Activated T-helper 17 cell treated with anti-CD3 and anti-CD28 coated beads, Interleukin-2, amount 50 U/mL, for 72 hours (primary cell): Measurements from ENCODE around the gene RNF166. TPM values are rescaled to one million over a fixed set of nuclear protein-coding genes. Genes with fewer than 3 reads are reported as not detected.
A peak's percentile ranks its signal among the peaks of the same experiment; 100 is the strongest.

ENCODE experiments used
- ATAC-seq: fragments of 150-1000 bp; cut with Tn5 transposase; replicated peaks from 2 replicates; pipeline ENCODE4 v1.10.0; 2021; ENCODE audit warnings: mild to moderate bottlenecking, moderate library complexity
- H3K27ac Mint-ChIP-seq: one replicate; pipeline ENCODE4 v1.8.0; 2022; ENCODE audit warnings: mixed read lengths
- H3K27me3 Mint-ChIP-seq: one replicate; pipeline ENCODE4 v1.8.0; 2022; ENCODE audit warnings: mixed read lengths
- H3K36me3 Mint-ChIP-seq: one replicate; pipeline ENCODE4 v1.8.0; 2022; ENCODE audit warnings: low read depth, mild to moderate bottlenecking, mixed read lengths
- H3K4me1 Mint-ChIP-seq: one replicate; pipeline ENCODE4 v1.8.0; 2022; ENCODE audit warnings: mixed read lengths
- H3K4me3 Mint-ChIP-seq: one replicate; pipeline ENCODE4 v1.8.0; 2022; ENCODE audit warnings: mild to moderate bottlenecking, mixed read lengths
- H3K9me3 Mint-ChIP-seq: one replicate; pipeline ENCODE4 v1.8.0; 2022; ENCODE audit warnings: mixed read lengths
- total RNA-seq, 2 donors: library from RNA; stranded (reverse); gene quantifications; one replicate each; pipeline ENCODE4 v1.2.3, GENCODE V29; 2022

Gene RNF166
- total RNA-seq, 2 donors from 2014 or later: 57.1 to 119 TPM

DNA sequence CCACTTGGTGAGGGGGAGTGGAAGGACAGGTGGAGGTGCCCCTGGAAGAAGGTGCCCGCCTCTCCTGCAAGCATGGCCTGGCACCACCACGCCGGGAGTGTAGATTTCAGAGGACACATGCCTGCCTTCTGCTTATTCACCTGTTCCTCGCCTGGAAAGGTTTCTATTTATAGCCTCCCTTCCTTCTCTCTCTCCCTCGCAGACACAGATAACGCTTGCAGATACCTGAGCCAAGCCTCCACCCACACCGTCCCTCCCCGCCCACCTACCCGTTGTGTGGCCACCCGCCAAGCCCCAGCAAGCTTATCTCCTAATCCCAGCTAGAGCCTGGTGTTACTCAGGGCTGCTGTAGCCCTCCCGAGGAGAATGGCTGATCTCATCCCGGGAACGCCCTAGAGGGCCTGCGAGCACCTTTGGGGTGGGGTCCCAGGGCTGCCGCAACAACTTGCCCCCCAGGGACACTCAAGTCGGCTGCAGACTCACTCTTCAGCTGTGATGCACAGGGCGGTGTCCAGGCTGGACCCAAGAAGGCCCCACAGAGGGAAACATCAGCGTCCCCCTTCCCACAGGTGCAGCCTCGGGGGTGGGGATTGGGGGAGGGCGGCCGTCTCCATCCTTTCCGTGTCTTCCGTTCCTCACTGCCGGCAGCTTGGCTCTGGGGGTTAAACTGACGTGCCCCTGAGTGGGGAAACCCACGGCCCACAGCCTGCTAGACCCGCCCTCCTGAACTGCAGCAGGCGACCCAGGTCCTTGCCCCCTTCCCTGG is 18.0 kb downstream of the RNF166 start:
- Mint-ChIP-seq H3K4me3 (no peak overlapping the region), H3K36me3 (no peaks in the 10 kb centered on the region), H3K27ac (no peak overlapping the region), H3K27me3 (no peaks in the 10 kb centered on the region), H3K4me1 (peaks cover 14% of the 10 kb centered on the region), H3K9me3 (no peaks in the 10 kb centered on the region)
- ATAC-seq: no peak

DNA sequence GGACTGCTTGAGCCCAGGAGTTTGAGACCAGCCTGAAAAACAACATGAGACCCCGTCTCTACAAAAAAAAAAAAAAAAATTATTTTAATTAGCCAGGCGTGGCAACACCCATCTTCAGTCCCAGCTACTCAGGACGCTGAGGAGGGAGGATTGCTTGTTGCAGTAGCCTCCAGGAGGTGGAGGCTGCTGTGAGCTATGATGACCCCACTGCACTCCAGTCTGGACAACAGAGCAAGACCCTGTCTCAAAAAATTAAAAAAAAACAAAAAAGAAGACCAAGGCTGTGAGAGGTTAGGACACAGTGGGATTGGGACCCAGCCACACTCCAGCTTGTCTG is 18.6 kb downstream of the RNF166 start:
- ATAC-seq: no peak
- H3K9me3 Mint-ChIP-seq: no peaks in the 10 kb centered on the region
- no peaks in the 10 kb centered on the region for H3K27me3 Mint-ChIP-seq
- no peak overlapping the region for H3K27ac Mint-ChIP-seq
- no peaks in the 10 kb centered on the region for H3K36me3 Mint-ChIP-seq
- H3K4me1 Mint-ChIP-seq: peaks cover 14% of the 10 kb centered on the region
- no peak overlapping the region for H3K4me3 Mint-ChIP-seq

DNA sequence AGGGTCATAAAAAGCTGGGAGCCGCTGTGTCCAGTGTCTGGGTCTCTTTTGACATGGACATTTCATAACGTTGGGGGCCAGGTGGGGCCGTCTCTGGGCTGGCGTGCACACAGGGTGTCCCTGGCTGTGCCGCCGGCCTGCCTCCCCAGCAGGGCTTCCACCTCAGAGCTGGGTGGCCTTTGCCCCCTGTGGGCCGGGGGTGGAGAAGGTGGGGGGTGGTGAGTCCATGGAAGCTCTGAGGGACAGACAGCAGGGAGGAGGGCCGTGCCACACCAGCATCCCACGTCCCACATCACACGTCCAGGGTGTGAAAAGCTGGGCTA is 19.0 kb downstream of the RNF166 start:
- Mint-ChIP-seq H3K36me3 (no peaks in the 10 kb centered on the region), H3K27ac (no peak overlapping the region), H3K4me3 (no peak overlapping the region), H3K9me3 (no peaks in the 10 kb centered on the region), H3K27me3 (no peaks in the 10 kb centered on the region), H3K4me1 (peaks cover 18% of the 10 kb centered on the region)
- ATAC-seq: no peak

DNA sequence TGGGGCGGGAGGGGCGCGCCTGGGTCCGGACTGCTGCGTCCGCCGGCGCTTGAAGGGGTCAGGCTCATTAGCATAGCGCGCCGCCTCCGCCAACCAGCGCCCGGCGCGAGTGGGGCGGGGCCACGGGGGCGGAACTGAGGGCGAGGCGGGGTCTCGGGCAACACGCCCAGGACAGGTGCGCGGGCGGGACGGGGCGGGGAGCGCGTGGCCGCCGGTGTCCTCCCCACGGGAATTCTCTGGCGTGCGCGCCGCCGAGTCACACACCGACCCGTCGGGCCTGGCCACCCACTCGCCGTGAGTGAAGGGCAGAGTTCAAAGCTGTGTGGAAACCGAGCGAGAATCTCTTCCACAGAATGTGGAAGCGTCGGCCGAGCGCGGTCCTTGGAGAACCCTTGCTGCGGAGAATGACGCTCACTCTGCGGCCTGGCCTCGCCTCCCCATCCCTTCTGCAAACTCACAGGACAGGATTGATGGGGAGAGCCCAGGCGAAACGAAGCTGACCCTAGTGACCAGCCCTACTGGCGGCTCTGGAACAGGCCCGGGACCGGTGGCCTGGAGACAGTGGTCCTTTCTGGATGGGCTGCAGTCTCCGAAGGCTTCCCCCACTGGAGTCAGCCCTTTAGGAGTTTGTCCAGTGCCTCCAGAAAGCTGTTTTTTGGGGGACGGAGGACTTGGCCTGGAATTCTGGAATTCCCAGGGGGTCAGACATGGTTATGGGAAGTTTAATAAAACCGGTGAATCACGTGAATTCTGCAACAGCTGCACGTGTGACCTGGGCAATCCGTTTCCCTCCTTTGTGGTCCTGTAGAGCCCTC is 19.6 kb downstream of the RNF166 start, which contains the start of gene SNAI3:
TSS of gene SNAI3 (minus strand) at position 69 of the 815 bp plus-strand sequence. CDS start 101 bp downstream, outside the sequence.
- Mint-ChIP-seq H3K9me3 (no peaks in the 10 kb centered on the region), H3K4me1 (peaks cover 20% of the 10 kb centered on the region), H3K27ac (no peak within 1 kb of the TSS), H3K4me3 (peak within 1 kb of the TSS; percentile 72), H3K27me3 (no peaks in the 10 kb centered on the region), H3K36me3 (no peaks in the 10 kb centered on the region)
- ATAC-seq: peak; percentile 89

DNA sequence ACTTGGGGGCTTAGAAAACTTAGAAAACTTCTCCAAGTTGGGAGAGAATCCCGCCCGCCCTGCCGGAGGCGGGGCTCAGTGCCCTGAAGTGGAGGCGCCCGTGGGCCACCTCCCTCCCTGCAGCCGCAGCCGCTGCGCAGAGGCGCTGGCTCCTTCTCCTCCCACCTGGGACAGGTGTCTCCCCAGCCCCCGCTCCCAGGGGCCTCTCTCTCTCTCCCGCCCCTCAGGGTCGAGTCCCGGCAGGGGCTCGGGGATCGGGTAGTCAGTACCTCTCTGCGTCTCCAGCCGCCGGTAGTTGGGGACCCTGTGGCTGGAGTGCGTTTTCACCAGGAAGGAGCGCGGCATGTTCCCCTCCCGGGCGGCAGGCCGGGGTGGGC is 20.2 kb downstream of the RNF166 start:
- ATAC-seq: peak; percentile 49
- Mint-ChIP-seq H3K27ac (no peak overlapping the region), H3K27me3 (no peaks in the 10 kb centered on the region), H3K4me3 (peak overlapping the region; percentile 72), H3K4me1 (peaks cover 21% of the 10 kb centered on the region), H3K36me3 (peaks cover under 1% of the 10 kb centered on the region), H3K9me3 (no peaks in the 10 kb centered on the region)

DNA sequence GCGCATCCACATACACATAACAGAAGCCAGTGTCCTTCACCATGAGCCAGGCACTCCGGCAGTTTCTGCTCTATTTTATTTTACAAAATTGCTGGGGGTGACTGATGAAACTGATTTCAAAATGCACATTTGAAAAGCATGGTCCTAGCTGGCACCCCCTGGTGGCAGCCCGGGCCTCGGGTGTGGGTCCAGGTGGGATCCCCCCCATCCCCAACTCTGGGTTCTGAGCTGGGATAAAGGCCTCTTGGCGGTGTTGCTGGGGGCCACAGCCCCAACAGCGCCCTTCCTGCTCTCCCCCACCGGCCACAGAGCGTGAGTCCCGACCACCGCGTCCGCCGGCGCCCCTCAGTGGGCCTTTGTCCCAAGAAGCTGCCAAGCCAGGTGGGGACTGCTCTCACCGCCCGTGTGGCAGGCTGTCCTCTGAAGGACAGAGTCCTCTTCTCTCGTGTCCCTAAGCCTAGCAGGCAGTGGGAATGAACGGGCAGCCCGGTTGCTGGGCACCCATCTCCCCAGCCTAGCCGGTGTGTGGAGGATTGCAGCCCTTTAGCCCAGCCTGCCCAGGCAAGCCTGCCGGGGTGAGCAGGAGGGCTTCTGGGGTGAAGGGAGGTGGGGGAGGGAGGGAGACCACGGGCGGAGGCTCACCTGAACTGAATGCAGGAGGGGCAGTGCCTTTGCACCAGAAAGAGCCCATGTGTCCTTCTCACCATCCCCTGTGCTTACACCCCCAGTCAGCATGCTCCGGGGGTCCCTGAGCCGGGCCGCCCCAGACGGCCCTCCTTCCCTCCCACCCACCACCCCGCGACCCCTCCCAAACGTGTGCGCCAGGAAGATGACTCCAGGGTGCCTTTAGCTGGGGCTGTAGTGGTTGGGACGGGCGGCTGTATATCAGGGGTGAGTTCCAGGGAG is 20.8 kb downstream of the RNF166 start:
- Mint-ChIP-seq H3K9me3 (no peaks in the 10 kb centered on the region), H3K36me3 (peaks cover 5% of the 10 kb centered on the region), H3K27ac (no peak overlapping the region), H3K4me1 (peaks cover 18% of the 10 kb centered on the region), H3K27me3 (no peaks in the 10 kb centered on the region), H3K4me3 (peak overlapping the region; percentile 72)
- ATAC-seq: peak; percentile 12

DNA sequence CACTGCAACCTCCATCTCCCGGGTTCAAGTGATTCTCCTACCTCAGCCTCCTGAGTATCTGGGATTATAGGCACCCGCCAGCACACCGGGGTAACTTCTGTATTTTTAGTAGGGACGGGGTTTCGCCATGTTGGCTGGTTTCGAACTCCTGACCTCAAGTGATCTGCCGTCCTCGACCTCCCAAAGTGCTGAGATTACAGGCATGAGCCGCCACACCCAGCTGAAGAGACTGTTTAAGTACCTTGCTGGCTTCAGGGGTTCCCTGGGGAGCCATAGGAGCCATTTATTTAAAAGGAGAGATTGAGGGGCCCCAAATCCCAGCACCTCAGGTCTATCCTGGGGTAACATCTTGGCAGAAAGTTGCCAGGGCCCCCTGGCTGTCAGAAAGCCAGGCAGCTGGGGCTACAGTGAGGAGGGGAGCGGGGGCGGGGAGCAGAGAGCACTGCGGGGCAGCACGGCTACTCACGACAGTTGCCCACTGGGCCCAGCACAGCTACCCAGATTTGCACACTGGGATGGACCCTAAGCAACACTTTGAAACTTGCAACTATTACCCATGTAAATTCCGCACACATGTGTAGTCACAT is 21.5 kb downstream of the RNF166 start:
- Mint-ChIP-seq H3K4me3 (peak overlapping the region; percentile 72), H3K9me3 (no peaks in the 10 kb centered on the region), H3K36me3 (peaks cover 11% of the 10 kb centered on the region), H3K27ac (no peak overlapping the region), H3K4me1 (peaks cover 17% of the 10 kb centered on the region), H3K27me3 (no peaks in the 10 kb centered on the region)
- no peak for ATAC-seq

DNA sequence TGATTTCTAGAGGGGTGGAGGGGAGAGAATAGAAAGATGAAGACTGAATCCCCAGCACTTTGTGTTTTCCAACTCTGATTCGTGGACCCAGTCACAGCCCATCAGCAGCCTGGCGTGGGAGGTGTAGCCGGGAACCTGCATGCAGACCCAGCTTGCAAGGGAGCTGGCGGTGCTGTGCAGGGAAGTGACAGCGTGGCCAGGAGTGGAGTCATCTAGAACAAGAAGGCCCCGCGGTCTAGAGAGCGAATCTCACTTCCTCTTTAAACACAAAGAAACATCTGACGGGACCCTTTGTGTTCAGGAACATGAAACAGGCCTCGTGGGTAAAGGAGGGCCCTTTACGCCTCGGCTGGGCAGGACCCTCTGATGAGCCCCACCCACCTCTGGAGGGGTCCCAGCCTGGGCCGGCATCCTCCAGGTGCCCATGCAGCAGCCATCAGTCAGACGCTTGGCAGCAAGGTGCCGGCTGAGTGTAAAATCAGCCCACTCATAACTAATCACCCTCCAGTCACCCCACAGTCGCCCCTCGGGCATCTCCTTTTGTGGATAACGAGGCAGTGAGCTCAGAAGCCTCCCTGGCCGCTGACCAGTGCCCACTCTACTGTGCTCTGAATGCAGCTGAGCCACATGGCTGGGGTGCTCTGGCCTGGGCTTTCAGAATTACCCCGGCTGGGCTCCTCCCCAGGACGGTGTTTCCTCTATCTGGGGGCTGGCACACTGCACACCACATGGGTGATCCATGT is 24.3 kb downstream of the RNF166 start:
- Mint-ChIP-seq H3K9me3 (no peaks in the 10 kb centered on the region), H3K4me1 (peaks cover 17% of the 10 kb centered on the region), H3K27me3 (no peaks in the 10 kb centered on the region), H3K4me3 (peak overlapping the region; percentile 75), H3K36me3 (peaks cover 11% of the 10 kb centered on the region), H3K27ac (peak overlapping the region; percentile 76)
- peak; percentile 73 for ATAC-seq

DNA sequence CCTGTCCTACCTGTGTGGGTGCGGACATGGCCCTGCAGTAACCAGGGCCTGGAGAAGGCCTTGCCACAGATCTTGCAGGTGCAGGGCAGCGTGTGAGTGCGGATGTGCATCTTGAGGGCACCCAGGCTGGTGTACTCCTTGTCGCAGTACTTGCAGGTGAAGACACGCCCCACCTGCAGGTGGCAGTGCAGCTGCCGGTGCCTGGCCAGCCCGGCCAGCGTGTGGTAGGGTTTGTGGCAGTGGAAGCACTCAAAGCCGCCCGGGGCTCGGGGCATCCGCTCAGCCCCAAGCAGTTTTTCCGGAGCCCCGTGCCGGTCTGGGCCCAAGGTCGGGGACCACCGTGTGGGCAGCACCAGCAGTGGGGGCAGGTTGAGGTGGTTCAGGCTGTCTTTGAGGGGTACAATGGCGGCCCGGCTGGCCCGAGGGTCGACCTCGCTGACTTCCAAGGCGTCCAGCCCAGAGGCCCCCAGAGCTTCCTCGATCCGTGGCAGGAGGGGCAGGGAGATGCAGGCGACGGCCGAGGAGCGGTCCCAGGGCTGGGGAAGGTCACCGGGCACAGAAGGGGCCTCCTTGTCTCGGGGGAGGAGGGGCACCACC is 25.0 kb downstream of the RNF166 start:
- H3K36me3 Mint-ChIP-seq: peaks cover 11% of the 10 kb centered on the region
- H3K9me3 Mint-ChIP-seq: no peaks in the 10 kb centered on the region
- H3K27me3 Mint-ChIP-seq: no peaks in the 10 kb centered on the region
- H3K4me1 Mint-ChIP-seq: peaks cover 17% of the 10 kb centered on the region
- no peak for ATAC-seq
- peak overlapping the region; percentile 76 for H3K27ac Mint-ChIP-seq
- H3K4me3 Mint-ChIP-seq: peak overlapping the region; percentile 75

DNA sequence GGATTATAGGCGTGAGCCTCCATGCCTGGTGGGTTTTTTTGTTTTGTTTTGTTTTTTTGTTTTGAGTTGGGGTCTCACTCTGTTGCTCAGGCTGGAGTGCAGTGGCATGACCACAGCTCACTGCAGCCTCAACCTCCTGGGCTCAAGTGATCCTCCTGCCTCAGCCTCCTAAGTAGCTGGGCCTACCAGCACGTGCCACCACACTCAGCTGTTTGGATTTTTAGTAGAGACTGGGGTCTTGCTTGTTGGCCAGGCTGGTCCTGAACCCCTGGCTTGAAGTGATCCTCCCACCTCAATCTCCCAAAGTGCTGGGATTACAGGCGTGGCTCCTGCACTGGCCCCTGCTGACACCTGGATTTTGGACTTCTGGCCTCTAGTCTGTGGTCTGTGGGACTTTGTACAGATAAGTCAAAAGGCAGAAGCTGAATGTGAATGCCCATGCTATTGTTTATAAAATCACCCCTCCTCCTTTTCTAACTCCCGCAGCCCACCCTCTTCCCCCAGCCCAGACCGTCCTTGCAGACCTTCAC is 25.6 kb downstream of the RNF166 start:
- Mint-ChIP-seq H3K9me3 (no peaks in the 10 kb centered on the region), H3K36me3 (peaks cover 11% of the 10 kb centered on the region), H3K4me1 (peaks cover 17% of the 10 kb centered on the region), H3K27me3 (no peaks in the 10 kb centered on the region), H3K27ac (no peak overlapping the region), H3K4me3 (peak overlapping the region; percentile 75)
- ATAC-seq: no peak

DNA sequence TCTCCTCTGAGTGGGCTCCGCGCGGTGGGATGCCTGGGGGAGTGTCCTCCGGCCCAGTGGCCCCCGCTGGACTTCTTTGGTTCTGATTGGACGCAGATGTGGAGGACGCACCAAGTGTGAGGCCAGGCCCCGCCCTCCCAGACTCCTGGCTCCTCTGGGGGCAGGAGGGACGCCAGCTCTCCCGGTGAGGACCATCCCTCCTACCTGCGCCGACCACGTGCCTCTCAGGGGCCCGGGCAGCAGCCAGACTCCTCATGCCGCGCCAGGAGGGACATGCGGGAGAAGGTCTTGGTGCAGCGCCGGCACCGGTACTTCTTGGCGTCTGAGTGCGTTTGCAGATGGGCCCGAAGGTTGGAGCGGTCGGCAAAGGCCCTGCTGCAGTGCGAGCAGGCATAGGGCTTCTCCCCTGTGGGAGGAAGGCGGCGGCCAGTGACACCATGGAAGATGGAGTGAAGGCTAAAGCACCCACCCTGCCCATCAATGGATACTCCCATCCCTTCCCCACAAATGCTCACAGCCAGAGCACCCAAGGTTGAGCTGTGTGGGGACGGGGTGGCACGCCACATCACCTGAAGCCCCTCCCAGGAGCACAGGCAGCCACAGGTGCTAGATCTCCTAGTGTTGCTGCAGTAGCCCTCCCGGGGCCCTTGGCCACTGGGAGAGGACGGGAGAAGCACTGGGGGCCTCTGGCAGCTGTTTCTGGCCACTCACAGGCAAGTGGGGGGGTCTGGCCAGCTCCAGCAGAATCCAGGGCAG is 27.8 kb downstream of the RNF166 start:
- Mint-ChIP-seq H3K4me3 (no peak overlapping the region), H3K4me1 (peaks cover 10% of the 10 kb centered on the region), H3K9me3 (no peaks in the 10 kb centered on the region), H3K27me3 (no peaks in the 10 kb centered on the region), H3K27ac (no peak overlapping the region), H3K36me3 (peaks cover 11% of the 10 kb centered on the region)
- no peak for ATAC-seq

DNA sequence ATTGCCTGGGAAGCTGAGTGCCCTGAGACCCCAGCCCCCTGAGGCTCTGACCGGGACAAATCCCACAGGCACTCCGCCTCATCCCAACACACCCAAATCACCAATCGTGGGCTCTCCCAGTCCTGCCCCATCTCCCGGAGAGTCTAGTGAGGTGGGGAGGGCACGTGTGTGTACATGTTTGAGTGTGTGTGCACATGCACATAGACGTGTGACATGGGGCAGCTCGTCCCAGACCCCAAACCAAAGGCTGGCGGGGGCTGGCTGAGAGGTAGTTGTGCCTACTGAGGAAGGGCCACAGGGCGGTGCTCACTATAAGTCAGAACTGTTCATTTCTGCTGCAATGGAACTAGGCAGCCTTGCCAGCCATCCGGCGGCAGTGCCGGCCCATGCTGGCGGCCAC is 28.5 kb downstream of the RNF166 start:
- Mint-ChIP-seq H3K4me3 (no peak overlapping the region), H3K9me3 (no peaks in the 10 kb centered on the region), H3K27ac (no peak overlapping the region), H3K36me3 (peaks cover 11% of the 10 kb centered on the region), H3K27me3 (no peaks in the 10 kb centered on the region), H3K4me1 (peaks cover 10% of the 10 kb centered on the region)
- ATAC-seq: no peak
